Gastrocnemius medialis (tissue), 4 donors: ENCODE data around the gene GNAO1.

ENCODE experiments used
- POLR2A ChIP-seq, 2 donors: fragments of 450-650 bp; IDR thresholded peaks; one replicate each; pipeline ENCODE4 v1.6.1; 2017; ENCODE audit warnings: antibody characterized with exemption in 2 of 2, mild to moderate bottlenecking in 2 of 2, moderate library complexity in 2 of 2
- TF ChIP-seq, protein P1 (sequence below), 5 experiments: fragments of 450-650 bp in 3 of 5; fragments of 200-600 bp in 2 of 5; sonication (generic) in 2 of 5; IDR thresholded peaks in 4 of 5; conservative IDR thresholded peaks in 1 of 5; 1 replicate in 4 of 5; 2 replicates in 1 of 5; pipeline ENCODE4 v1.5.1; 2016 to 2019; ENCODE audit warnings: antibody characterized with exemption in 5 of 5, mild to moderate bottlenecking in 3 of 5, moderate library complexity in 3 of 5

DNA sequence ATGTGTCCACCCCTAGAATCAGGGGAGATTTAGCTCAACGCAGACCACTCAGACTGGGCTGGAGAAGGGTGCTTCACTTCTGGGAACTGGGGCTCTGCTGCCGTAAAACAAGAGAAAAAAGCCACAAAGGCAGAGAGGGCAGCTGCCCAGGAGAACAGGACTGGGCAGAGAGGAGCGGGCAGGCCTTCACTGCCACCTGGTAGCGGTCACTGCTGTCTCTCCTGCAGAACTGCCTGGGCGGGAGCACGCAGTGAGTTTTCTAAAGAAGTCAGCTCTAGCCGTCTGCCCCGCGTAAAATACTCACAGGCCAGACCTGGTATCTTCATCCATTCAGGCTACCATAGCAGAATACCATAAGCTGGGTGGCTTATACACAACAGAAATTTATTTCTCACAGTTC is 130.3 kb downstream of the GNAO1 start:
- no peak for TF ChIP-seq POLR2A (IDR thresholded peaks at IDR 0.05)
- TF ChIP-seq, protein P1, sequence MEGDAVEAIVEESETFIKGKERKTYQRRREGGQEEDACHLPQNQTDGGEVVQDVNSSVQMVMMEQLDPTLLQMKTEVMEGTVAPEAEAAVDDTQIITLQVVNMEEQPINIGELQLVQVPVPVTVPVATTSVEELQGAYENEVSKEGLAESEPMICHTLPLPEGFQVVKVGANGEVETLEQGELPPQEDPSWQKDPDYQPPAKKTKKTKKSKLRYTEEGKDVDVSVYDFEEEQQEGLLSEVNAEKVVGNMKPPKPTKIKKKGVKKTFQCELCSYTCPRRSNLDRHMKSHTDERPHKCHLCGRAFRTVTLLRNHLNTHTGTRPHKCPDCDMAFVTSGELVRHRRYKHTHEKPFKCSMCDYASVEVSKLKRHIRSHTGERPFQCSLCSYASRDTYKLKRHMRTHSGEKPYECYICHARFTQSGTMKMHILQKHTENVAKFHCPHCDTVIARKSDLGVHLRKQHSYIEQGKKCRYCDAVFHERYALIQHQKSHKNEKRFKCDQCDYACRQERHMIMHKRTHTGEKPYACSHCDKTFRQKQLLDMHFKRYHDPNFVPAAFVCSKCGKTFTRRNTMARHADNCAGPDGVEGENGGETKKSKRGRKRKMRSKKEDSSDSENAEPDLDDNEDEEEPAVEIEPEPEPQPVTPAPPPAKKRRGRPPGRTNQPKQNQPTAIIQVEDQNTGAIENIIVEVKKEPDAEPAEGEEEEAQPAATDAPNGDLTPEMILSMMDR (IDR thresholded peaks at IDR 0.05 in 4 of 5, conservative IDR thresholded peaks at IDR 0.05 in 1 of 5): no peak
